ENCODE results near the gene PRMT1.

Gene PRMT1

GRCh38 chr19:49641688-49642491 is 35.2 kb upstream of the PRMT1 start, which contains the start of gene SCAF1:
TSS of gene SCAF1 (plus strand) at chr19:49642209. CDS start at chr19:49645027, 2,818 bp downstream.
- no peak for TF ChIP-seq CTCF (IDR thresholded peaks at IDR 0.05; ENCODE audit: unreplicated experiment in 3 of 3)
- Mint-ChIP-seq H3K36me3 (ENCODE audit: low read depth) (peaks cover 18% of the 10 kb centered on the region), H3K27me3 (ENCODE audit: low read depth) (peaks cover 5% of the 10 kb centered on the region), H3K9me3 (no peaks in the 10 kb centered on the region), H3K27ac (peak within 1 kb of the TSS; percentile 100), H3K4me1 (peaks cover 57% of the 10 kb centered on the region), H3K4me3 (peak within 1 kb of the TSS; percentile 92 to 97 (median 94))

GRCh38 chr19:49642492-49643035 is 34.5 kb upstream of the PRMT1 start:
- H3K27me3 Mint-ChIP-seq (ENCODE audit: low read depth) = peaks cover 3% of the 10 kb centered on the region
- H3K9me3 Mint-ChIP-seq = no peaks in the 10 kb centered on the region
- peaks cover 58% of the 10 kb centered on the region for H3K4me1 Mint-ChIP-seq
- TF ChIP-seq CTCF (IDR thresholded peaks at IDR 0.05; ENCODE audit: unreplicated experiment in 3 of 3) = no peak
- peaks cover 19% of the 10 kb centered on the region for H3K36me3 Mint-ChIP-seq (ENCODE audit: low read depth)
- H3K4me3 Mint-ChIP-seq = peak overlapping the region; percentile 92 to 97 (median 94)
- H3K27ac Mint-ChIP-seq = peak overlapping the region; percentile 99 to 100 (median 100)

GRCh38 chr19:49643466-49643865 is 33.6 kb upstream of the PRMT1 start:
- H3K27me3 Mint-ChIP-seq (ENCODE audit: low read depth) = no peaks in the 10 kb centered on the region
- TF ChIP-seq CTCF (IDR thresholded peaks at IDR 0.05; ENCODE audit: unreplicated experiment in 3 of 3) = no peak
- H3K27ac Mint-ChIP-seq = peak overlapping the region; percentile 2 to 100 (median 99)
- peaks cover 19% of the 10 kb centered on the region for H3K36me3 Mint-ChIP-seq (ENCODE audit: low read depth)
- H3K4me1 Mint-ChIP-seq = peaks cover 50% of the 10 kb centered on the region
- no peaks in the 10 kb centered on the region for H3K9me3 Mint-ChIP-seq
- H3K4me3 Mint-ChIP-seq = peak overlapping the region; percentile 92 to 97 (median 94)

- H3K4me1 Mint-ChIP-seq = peaks cover 36% of the 10 kb centered on the region
- H3K27me3 Mint-ChIP-seq (ENCODE audit: low read depth) = no peaks in the 10 kb centered on the region
- H3K36me3 Mint-ChIP-seq (ENCODE audit: low read depth) = peaks cover 32% of the 10 kb centered on the region
- no peak overlapping the region for H3K27ac Mint-ChIP-seq
- H3K9me3 Mint-ChIP-seq = no peaks in the 10 kb centered on the region
- no peak for TF ChIP-seq CTCF (IDR thresholded peaks at IDR 0.05; ENCODE audit: unreplicated experiment in 3 of 3)
- H3K4me3 Mint-ChIP-seq = peak overlapping the region in 1 of 3 experiments; percentile 40
Measured at GRCh38 chr19:49645592-49645991, 31.5 kb upstream of the PRMT1 start.

DNA sequence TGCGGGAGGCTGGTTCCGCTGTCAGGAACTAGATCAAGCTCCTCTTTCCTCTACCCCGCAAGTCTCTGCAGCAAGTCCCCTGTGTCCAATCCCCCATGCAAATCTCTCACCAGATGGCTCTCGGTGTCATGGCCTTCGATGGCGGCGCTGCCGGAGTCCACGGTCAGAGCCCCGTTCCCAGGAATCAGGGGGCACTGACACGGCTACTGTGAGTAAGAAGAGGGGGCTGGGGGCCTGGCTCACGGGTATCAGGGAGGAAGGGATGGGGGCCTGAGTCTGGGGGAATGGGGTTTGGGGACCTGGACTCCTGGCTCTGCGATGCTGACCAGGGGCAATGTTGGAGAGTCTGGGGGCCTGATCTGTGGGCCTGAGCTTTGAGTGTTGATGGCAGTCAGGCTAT is 31.1 kb upstream of the PRMT1 start:
- no peaks in the 10 kb centered on the region for H3K27me3 Mint-ChIP-seq (ENCODE audit: low read depth)
- no peaks in the 10 kb centered on the region for H3K9me3 Mint-ChIP-seq
- peak overlapping the region in 1 of 3 experiments; percentile 35 for H3K4me3 Mint-ChIP-seq
- H3K27ac Mint-ChIP-seq = no peak overlapping the region
- no peak for TF ChIP-seq CTCF (IDR thresholded peaks at IDR 0.05; ENCODE audit: unreplicated experiment in 3 of 3)
- peaks cover 32% of the 10 kb centered on the region for H3K4me1 Mint-ChIP-seq
- peaks cover 34% of the 10 kb centered on the region for H3K36me3 Mint-ChIP-seq (ENCODE audit: low read depth)
